Uterus (tissue), 2 donors: ENCODE results near the gene IGF2R.

Experiments
- CTCF ChIP-seq, 4 experiments: fragments of 200-600 bp in 2 of 4; fragments of 450-650 bp in 2 of 4; sonication (generic) in 2 of 4; IDR thresholded peaks; one replicate each; pipeline ENCODE4 v1.5.1; 2016 to 2019; ENCODE audit warnings: antibody characterized with exemption in 4 of 4, mild to moderate bottlenecking in 2 of 4, moderate library complexity in 1 of 4
- POLR2A ChIP-seq, 2 donors: fragments of 450-650 bp; IDR thresholded peaks; one replicate each; pipeline ENCODE4 v1.6.1; 2016; ENCODE audit warnings: antibody characterized with exemption in 2 of 2, mild to moderate bottlenecking in 1 of 2, moderate library complexity in 1 of 2

GRCh38 chr6:160014869-160015182 is 45.9 kb downstream of the IGF2R start:
- TF ChIP-seq CTCF (IDR thresholded peaks at IDR 0.05) (no peak), POLR2A (IDR thresholded peaks at IDR 0.05) (no peak)
